GM21737 (cell line): ENCODE measurements around the gene LRRC3C.

Source experiments
- ATAC-seq: cut with Tn5 transposase; IDR thresholded peaks from one replicate; pipeline ENCODE4 v1.9.1; 2021; ENCODE audit warnings: mild to moderate bottlenecking, moderate library complexity; ENCODE audit not compliant: unreplicated experiment

LRRC3C gene

DNA sequence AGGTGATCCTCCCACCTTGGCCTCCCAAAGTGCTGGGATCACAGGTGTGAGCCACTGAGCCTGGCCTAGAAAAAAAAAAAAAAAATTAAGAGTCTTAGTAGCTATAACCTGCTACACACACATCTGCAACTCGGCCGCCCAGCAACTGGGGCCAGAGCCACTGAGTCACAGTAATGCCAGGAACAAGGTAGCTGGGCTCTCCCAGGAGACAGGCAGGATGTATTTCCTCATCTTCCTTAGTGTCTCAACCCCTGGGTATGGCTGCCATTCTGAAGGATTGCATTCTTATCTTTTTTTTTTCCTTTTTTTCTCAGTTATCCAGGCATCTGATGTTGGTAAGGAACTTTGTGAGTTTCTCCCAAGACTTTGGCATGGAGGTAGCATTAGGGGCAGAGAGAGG, 46.0 kb downstream of the LRRC3C start:
- no peak for ATAC-seq

DNA sequence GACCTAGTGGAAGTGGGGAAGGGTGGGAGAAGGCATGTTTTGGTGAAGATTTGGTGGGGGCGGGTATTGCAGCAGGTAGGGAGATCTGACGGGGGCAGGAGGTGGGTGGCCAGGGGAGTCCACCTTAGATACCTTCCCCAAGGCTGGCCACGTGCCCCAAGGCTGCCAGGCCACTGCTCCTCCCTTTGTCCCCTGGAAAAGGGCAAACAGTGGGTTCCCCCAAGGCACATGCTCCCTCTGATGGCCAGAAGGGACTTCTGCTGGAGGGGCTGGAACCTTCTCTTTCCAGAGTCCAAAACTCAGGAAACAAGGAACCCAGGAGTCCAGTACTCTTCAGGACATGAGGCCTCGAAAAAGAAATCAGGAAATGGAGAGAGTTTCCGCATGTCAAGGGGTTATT, 46.9 kb downstream of the LRRC3C start:
- ATAC-seq, result no peak

DNA sequence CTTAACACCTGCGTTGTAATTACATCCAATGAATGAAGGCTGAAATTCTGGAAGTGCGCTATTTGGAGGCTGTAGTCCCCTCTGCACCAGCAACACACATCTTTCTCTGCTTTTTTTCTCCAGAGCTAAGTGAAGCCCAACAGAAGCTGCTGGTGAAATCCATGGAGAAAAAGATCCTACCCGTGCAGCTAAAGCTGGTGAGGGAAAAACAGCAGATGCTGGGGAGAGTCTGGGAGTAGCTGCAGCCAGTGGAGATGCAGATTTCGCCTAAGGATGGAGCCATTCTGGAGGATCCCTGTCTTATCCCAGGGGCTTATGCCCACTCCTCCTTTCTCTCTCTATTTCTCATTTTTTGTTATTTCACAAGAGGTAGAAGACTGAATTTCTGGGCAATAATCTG, 48.3 kb downstream of the LRRC3C start:
- no peak for ATAC-seq

DNA sequence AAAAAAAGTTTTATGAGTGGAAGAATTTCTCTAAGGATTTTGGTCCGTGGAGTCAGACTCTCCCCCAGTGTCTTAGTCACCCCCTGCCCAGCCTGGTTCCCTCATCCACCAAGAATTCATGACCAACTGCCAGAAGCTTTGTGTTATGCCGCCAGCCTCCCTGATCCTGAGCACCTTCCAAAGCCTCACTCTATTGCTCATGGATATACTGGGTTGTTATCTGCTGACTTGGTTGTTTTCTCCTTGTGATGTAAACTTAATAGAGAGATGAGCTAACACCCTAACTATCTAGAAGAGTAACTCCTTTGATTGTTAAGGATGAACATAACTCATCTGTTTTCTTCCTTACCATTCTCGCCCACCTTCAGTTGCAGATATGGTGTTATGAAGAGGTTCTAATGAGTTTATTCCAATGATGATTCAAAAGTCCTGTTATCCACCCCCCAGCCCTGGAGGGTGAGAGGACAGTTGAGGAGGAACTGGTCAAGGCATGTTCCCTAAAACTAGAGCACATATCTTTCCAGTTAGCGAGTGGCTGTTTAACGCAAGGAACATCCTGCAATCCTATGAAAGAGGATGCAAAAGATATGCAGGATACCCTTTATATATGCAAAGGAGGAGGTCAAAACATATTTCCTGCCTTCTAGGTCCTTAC, 51.6 kb downstream of the LRRC3C start:
- no peak for ATAC-seq

DNA sequence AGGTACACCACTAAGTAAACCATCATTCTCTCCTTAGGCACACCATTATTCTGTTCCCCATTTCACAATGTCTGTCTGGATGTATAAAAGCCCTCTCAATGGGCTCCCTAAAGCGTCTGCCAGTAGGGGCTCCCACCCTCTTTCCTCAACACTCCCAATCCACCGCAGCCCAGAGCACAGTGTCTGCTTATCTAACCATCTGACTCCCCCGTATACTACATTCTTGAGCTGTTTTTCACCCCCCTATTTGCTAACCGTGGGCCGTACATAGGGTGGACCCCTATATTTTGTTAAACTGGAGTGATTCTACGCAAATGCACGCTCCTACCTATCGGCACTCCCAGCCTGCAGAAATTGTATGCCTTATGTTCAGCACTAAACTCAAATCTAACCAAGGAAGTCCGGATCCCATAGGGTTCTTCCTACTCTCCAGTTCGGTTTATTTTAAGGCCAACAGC, 52.4 kb downstream of the LRRC3C start:
- peak; percentile 2 for ATAC-seq

DNA sequence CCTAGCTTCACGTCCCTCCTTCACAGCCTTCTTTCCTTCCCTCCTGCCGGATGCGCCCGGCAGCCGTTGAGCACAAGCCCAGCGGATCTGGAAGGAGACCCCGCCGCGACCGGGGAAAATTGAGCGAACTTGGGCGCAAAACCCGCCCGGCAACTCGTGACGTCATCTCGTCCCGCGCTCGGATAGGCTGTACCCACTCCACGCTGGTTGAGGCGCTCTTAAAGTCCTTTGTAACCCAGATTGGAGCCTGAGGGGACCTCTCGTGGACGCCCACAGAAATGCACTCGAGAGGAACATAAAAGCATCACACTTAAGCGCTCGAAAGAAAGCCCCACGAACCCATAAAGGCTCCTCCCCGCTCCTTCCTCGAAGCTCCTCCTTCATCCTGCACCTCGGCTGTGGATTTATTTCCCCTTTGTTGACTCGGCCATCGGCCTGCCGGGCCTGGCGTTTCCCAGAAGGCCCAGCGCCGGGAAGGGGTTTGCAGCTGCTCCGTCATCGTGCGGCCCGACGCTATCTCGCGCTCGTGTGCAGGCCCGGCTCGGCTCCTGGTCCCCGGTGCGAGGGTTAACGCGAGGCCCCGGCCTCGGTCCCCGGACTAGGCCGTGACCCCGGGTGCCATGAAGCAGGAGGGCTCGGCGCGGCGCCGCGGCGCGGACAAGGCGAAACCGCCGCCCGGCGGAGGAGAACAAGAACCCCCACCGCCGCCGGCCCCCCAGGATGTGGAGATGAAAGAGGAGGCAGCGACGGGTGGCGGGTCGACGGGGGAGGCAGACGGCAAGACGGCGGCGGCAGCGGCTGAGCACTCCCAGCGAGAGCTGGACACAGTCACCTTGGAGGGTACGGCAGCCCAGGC, 53.0 kb downstream of the LRRC3C start, which contains the start of gene PSMD3:
Gene PSMD3, plus strand, starts transcription at position 457 of the 856 bp plus-strand sequence. Its CDS starts 164 bp downstream, at position 621.
- ATAC-seq, result peak; percentile 89

DNA sequence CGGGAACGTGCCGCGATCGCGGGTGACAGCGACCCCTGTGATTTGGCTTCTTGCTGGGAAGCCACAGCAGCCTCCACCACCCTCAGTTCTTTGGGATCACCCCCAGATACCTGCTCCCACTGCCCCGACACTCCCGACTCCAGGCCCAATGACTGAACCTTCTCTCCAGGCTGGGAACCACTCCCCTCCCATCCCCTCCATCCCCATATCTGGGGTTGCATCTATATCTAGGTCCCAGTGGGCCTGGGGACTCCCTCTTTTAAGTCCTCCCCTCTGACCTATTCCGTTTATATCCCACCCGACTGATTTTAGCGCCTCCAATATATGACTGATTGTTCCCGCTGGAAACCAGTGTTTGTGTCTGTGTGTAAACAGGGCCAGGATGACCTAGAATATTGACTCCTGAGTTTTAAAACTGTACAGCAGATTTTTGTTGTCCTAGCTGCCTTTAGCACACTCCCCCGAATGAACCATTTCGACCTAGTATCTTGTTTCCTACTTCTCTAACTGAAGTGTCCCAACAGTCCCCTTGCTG, 53.7 kb downstream of the LRRC3C start:
- no peak for ATAC-seq

DNA sequence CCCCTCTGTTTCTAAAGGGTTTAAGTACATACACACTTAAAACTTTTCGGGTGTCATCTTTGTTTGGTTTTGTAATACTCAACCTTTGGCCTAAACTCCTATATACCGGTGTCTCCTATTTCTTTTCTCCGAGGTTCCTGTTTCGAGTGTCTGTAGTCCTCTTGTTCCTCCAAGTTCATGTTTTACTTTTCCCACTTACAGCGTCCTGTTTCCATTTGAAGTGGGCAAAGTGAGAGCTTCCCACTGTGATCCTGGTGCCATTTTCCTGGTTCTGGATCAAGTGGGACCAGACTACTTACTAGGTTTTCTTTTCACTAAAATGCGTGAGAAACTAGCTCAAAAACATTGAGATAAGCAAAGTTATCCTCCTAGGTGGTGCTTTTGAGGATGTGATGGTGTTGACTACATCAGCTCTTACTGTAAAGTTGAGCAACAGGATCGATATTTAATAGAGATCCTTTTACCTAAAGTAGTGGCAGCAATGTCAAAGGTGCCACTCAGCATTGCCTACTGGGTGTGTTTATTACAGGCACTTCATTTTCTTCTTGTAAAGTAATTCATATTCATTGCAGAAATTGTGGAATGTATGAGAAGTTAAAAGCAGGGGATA, 54.3 kb downstream of the LRRC3C start:
- no peak for ATAC-seq

DNA sequence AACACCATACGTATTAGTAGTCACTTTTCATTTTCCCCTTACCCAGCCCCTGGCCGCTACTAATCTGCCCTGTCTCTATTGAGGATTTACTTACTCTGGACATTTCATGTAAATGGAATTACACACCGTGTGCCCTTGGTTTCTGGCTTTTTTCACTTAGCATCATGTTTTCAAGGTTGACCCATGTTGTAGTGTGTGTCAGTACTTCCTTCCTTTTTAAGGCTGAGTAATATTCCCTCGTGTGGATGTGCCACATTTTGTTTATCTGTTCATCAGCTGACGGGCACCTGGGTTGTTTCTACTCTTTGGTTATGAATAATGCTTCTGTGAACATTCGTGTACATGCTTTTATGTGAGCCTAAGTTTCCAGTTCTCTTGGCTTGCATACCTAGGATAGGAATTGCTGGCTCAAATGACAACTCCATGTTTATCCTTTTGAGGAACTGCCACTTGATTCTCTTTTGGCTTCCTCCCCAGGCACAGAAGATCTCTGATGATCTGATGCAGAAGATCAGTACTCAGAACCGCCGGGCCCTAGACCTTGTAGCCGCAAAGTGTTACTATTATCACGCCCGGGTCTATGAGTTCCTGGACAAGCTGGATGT, 60.8 kb downstream of the LRRC3C start:
- ATAC-seq, result no peak

DNA sequence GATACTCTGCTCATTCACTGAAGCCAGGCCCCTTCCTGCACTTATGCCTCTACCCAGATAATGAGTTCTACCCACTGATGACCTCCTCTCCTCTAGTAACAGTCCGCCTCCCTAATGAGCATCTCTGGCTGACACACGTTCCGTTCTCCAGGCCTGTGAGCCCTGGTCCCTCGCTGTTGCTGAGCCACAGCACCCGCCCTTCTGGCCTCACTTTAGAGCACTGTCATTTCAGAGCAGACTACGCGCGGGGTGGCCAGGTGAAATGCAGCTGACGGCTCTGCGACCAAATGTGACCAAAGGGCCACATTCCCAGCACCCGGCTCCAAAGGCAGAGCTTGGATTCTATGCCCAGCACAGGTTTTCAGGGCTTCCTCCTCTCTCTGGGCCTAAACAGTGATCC, 66.9 kb downstream of the LRRC3C start:
- ATAC-seq, result no peak
